ENCODE results near the gene KCNMA1.

Gene KCNMA1

DNA sequence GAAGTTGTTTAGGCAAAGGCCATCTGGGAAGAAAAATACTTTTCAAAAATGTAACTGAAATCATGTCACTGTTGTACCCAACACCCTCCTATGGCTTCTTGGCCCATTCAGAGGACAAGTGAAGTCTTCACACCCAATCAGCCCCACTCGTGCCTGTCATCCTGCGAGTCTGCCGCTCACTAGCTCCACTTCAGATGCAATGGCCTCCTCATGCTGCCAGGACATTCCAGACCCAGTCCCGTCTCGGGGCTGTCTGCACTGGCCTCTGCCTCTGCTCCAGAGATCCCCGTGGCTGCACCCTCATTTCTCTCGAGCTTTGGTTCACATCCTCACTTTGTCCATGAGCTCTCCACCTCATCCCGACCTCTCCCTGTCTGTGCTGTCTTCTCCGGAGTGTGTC is 227.1 kb downstream of the KCNMA1 start:
- H4K8ac ChIP-seq (ENCODE audit: low read length), result peak overlapping the region; percentile 66
- no peak overlapping the region for H3K4me2 ChIP-seq (ENCODE audit: low read length, poor library complexity, severe bottlenecking)
- no peak overlapping the region for H3K23ac ChIP-seq (ENCODE audit: low read length in 2 of 2)
- H2BK12ac ChIP-seq (ENCODE audit: low read length in 2 of 2), result no peak overlapping the region
- no peak overlapping the region for H3K27ac ChIP-seq (ENCODE audit: low read length, poor library complexity, severe bottlenecking)
- no peak overlapping the region for H3K4me3 ChIP-seq (ENCODE audit: insufficient read depth in 1 of 2, low read depth in 1 of 2, low read length in 2 of 2)
- peaks cover 32% of the 10 kb centered on the region for H3K4me1 ChIP-seq (ENCODE audit: control insufficient read depth, insufficient read depth, low read depth, low read length)
- H3K79me1 ChIP-seq (replicated peaks; ENCODE audit: low read length, poor library complexity, severe bottlenecking), result peaks cover 20% of the 10 kb centered on the region
- H3K9me3 ChIP-seq (ENCODE audit: control insufficient read depth, low read length), result no peaks in the 10 kb centered on the region
- H2BK120ac ChIP-seq (ENCODE audit: low read depth, low read length), result no peak overlapping the region
- H2BK5ac ChIP-seq (ENCODE audit: low read depth, low read length, poor library complexity, severe bottlenecking), result no peak overlapping the region
- H3K9ac ChIP-seq (ENCODE audit: low read length), result no peak overlapping the region
- no peak overlapping the region for H4K91ac ChIP-seq (ENCODE audit: low read length)
- no peaks in the 10 kb centered on the region for H3K36me3 ChIP-seq (ENCODE audit: control insufficient read depth in 1 of 2, insufficient read depth in 2 of 2, low read depth in 1 of 2, low read length in 2 of 2)
- H3K27me3 ChIP-seq (ENCODE audit: control insufficient read depth in 1 of 2, insufficient read depth in 1 of 2, low read length in 2 of 2), result no peaks in the 10 kb centered on the region
- no peak for DNase-seq
- no peak overlapping the region for H3K4ac ChIP-seq (ENCODE audit: low read depth in 1 of 2, low read length in 2 of 2)
- WGBS, result 88% methylated on average over 9 of the region's 9 CpGs
- no peak overlapping the region for H3K18ac ChIP-seq (ENCODE audit: low read depth in 1 of 2, low read length in 2 of 2)
- H3K14ac ChIP-seq (ENCODE audit: low read length in 2 of 2), result no peak overlapping the region
- H2BK15ac ChIP-seq (ENCODE audit: low read depth, poor library complexity, severe bottlenecking), result no peak overlapping the region
- no peak overlapping the region for H2AK5ac ChIP-seq (ENCODE audit: low read length, severe bottlenecking)
- H2AFZ ChIP-seq (ENCODE audit: low read depth, low read length), result no peak overlapping the region

DNA sequence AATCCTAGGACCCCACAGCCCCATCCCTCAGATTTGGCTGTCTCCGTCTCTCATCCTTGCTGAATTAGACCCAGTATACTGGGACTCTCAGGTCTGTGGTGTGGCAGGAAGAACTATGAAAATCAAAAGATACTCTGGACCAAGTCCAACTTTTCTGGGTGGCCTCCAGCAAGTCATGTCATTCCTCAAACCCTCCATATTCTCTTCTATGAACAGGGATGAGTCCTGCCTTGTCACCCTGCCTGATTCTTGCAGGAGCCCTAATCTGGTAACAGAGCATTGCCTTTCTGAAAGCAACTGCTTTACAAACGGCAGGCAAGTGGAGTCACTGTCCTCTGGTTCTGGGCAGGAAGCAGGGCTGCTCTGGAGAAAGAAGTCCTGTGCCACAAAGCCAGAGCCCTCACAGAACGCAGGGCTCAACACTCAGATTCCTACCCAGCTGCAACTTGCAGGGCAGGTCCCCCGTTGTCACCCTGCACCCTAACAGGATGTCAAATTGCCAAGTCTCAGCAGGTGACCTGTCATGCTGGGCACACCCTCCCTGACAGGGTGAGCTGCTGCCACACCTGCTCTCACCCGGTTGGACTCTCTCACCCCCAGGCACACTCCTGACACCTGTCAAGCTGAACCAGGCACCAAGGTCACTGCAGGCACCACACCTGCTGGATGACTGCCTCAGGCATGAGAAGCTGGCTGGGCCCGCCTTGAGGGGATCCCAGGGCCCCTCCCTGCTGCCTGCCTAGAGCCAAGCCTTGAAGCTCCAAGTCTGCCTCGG is 227.7 kb downstream of the KCNMA1 start:
- H3K18ac ChIP-seq (ENCODE audit: low read depth in 1 of 2, low read length in 2 of 2), result peak overlapping the region in 1 of 2 experiments; percentile 82
- no peak overlapping the region for H3K4me3 ChIP-seq (ENCODE audit: insufficient read depth in 1 of 2, low read depth in 1 of 2, low read length in 2 of 2)
- no peaks in the 10 kb centered on the region for H3K27me3 ChIP-seq (ENCODE audit: control insufficient read depth in 1 of 2, insufficient read depth in 1 of 2, low read length in 2 of 2)
- no peaks in the 10 kb centered on the region for H3K36me3 ChIP-seq (ENCODE audit: control insufficient read depth in 1 of 2, insufficient read depth in 2 of 2, low read depth in 1 of 2, low read length in 2 of 2)
- no peak overlapping the region for H2BK120ac ChIP-seq (ENCODE audit: low read depth, low read length)
- H3K27ac ChIP-seq (ENCODE audit: low read length, poor library complexity, severe bottlenecking), result no peak overlapping the region
- no peak for DNase-seq
- H2BK5ac ChIP-seq (ENCODE audit: low read depth, low read length, poor library complexity, severe bottlenecking), result no peak overlapping the region
- H2AFZ ChIP-seq (ENCODE audit: low read depth, low read length), result no peak overlapping the region
- peak overlapping the region; percentile 37 for H2BK15ac ChIP-seq (ENCODE audit: low read depth, poor library complexity, severe bottlenecking)
- H4K91ac ChIP-seq (ENCODE audit: low read length), result peak overlapping the region; percentile 81
- no peak overlapping the region for H3K4ac ChIP-seq (ENCODE audit: low read depth in 1 of 2, low read length in 2 of 2)
- peak overlapping the region in 1 of 2 experiments; percentile 57 for H3K23ac ChIP-seq (ENCODE audit: low read length in 2 of 2)
- peaks cover 29% of the 10 kb centered on the region for H3K4me1 ChIP-seq (ENCODE audit: control insufficient read depth, insufficient read depth, low read depth, low read length)
- H2BK12ac ChIP-seq (ENCODE audit: low read length in 2 of 2), result peak overlapping the region in 1 of 2 experiments; percentile 79
- no peak overlapping the region for H3K4me2 ChIP-seq (ENCODE audit: low read length, poor library complexity, severe bottlenecking)
- no peak overlapping the region for H3K9ac ChIP-seq (ENCODE audit: low read length)
- peaks cover 20% of the 10 kb centered on the region for H3K79me1 ChIP-seq (replicated peaks; ENCODE audit: low read length, poor library complexity, severe bottlenecking)
- peak overlapping the region in 1 of 2 experiments; percentile 74 for H3K14ac ChIP-seq (ENCODE audit: low read length in 2 of 2)
- no peaks in the 10 kb centered on the region for H3K9me3 ChIP-seq (ENCODE audit: control insufficient read depth, low read length)
- 80% methylated on average over 7 of the region's 7 CpGs for WGBS
- peak overlapping the region; percentile 38 for H4K8ac ChIP-seq (ENCODE audit: low read length)
- no peak overlapping the region for H2AK5ac ChIP-seq (ENCODE audit: low read length, severe bottlenecking)

DNA sequence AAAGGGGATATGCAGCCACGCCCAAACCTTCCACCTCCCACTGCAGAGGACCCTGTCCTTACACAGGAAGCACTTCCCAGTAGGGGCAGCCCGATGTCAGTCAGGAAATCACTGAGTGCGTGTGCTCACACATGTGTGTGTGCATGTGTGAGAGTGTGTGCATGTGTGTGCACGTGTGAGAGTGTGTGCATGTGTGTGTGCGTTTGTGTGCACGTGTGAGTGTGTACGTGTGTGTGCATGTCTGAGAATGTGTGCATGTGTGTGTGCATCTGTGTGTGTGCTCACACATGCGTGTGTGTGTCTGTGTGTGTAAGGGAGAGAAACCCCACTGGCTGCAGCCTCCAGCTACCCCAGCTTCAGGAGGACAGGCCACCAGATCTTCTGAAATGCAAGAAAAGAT is 229.3 kb downstream of the KCNMA1 start:
- Histone ChIP-seq H3K9me3 (ENCODE audit: control insufficient read depth, low read length) (no peaks in the 10 kb centered on the region), H2BK5ac (ENCODE audit: low read depth, low read length, poor library complexity, severe bottlenecking) (no peak overlapping the region), H2BK120ac (ENCODE audit: low read depth, low read length) (no peak overlapping the region), H2BK12ac (ENCODE audit: low read length in 2 of 2) (no peak overlapping the region), H2AK5ac (ENCODE audit: low read length, severe bottlenecking) (no peak overlapping the region), H3K4ac (ENCODE audit: low read depth in 1 of 2, low read length in 2 of 2) (peak overlapping the region in 1 of 2 experiments; percentile 54), H4K91ac (ENCODE audit: low read length) (peak overlapping the region; percentile 29), H3K23ac (ENCODE audit: low read length in 2 of 2) (no peak overlapping the region), H3K14ac (ENCODE audit: low read length in 2 of 2) (peak overlapping the region in 1 of 2 experiments; percentile 82), H3K4me3 (ENCODE audit: insufficient read depth in 1 of 2, low read depth in 1 of 2, low read length in 2 of 2) (no peak overlapping the region), H2BK15ac (ENCODE audit: low read depth, poor library complexity, severe bottlenecking) (peak overlapping the region; percentile 46), H3K4me1 (ENCODE audit: control insufficient read depth, insufficient read depth, low read depth, low read length) (peaks cover 26% of the 10 kb centered on the region), H2AFZ (ENCODE audit: low read depth, low read length) (no peak overlapping the region), H3K4me2 (ENCODE audit: low read length, poor library complexity, severe bottlenecking) (no peak overlapping the region), H3K27me3 (ENCODE audit: control insufficient read depth in 1 of 2, insufficient read depth in 1 of 2, low read length in 2 of 2) (no peaks in the 10 kb centered on the region), H4K8ac (ENCODE audit: low read length) (peak overlapping the region; percentile 27), H3K18ac (ENCODE audit: low read depth in 1 of 2, low read length in 2 of 2) (peak overlapping the region in 1 of 2 experiments; percentile 15), H3K79me1 (replicated peaks; ENCODE audit: low read length, poor library complexity, severe bottlenecking) (peaks cover 17% of the 10 kb centered on the region), H3K27ac (ENCODE audit: low read length, poor library complexity, severe bottlenecking) (no peak overlapping the region), H3K36me3 (ENCODE audit: control insufficient read depth in 1 of 2, insufficient read depth in 2 of 2, low read depth in 1 of 2, low read length in 2 of 2) (no peaks in the 10 kb centered on the region), H3K9ac (ENCODE audit: low read length) (no peak overlapping the region)
- no peak for DNase-seq
- 96% methylated on average over 8 of the region's 8 CpGs for WGBS

DNA sequence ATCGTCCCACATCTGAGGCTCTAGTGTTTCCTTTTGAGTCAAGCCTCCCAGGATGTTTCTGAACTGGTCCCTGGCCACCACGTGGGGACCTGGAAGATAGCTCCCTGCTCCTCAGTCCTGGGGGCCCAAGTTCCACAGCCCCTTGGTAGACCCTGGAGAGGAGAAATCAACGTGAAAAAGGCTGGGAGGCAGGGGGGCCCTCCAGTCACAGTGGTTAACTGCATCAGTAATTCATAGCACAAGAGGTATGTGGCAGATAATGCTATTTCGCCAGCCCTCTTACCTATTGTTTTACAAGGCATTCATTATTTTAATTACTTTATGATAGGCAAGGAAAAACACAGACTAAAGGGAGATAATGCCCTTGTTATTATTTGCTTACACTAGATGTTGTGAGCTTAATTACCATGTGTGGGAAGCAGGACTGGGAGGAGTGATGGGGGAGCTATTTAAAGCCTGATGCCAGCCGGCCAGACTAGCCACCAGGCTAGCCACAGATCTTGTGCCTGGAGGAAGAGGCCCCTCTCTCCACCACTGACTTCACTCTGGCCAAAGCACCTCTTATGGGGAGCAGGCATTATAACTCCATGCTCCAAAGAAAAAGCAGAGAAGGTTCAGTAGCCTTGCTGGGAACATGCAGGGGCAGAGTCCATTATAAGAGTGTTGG is 230.7 kb downstream of the KCNMA1 start:
- no peak overlapping the region for H3K23ac ChIP-seq (ENCODE audit: low read length in 2 of 2)
- H3K14ac ChIP-seq (ENCODE audit: low read length in 2 of 2), result peak overlapping the region in 1 of 2 experiments; percentile 62
- H4K8ac ChIP-seq (ENCODE audit: low read length), result no peak overlapping the region
- no peak for DNase-seq
- peak overlapping the region; percentile 40 to 90 for H3K18ac ChIP-seq (ENCODE audit: low read depth in 1 of 2, low read length in 2 of 2)
- H2BK5ac ChIP-seq (ENCODE audit: low read depth, low read length, poor library complexity, severe bottlenecking), result no peak overlapping the region
- H3K27ac ChIP-seq (ENCODE audit: low read length, poor library complexity, severe bottlenecking), result no peak overlapping the region
- H3K9me3 ChIP-seq (ENCODE audit: control insufficient read depth, low read length), result no peaks in the 10 kb centered on the region
- peaks cover 25% of the 10 kb centered on the region for H3K4me1 ChIP-seq (ENCODE audit: control insufficient read depth, insufficient read depth, low read depth, low read length)
- WGBS, result 65% methylated on average over 3 of the region's 5 CpGs
- peak overlapping the region; percentile 46 for H2AK5ac ChIP-seq (ENCODE audit: low read length, severe bottlenecking)
- no peak overlapping the region for H3K9ac ChIP-seq (ENCODE audit: low read length)
- peaks cover 13% of the 10 kb centered on the region for H3K79me1 ChIP-seq (replicated peaks; ENCODE audit: low read length, poor library complexity, severe bottlenecking)
- peak overlapping the region; percentile 6 for H4K91ac ChIP-seq (ENCODE audit: low read length)
- H3K4me3 ChIP-seq (ENCODE audit: insufficient read depth in 1 of 2, low read depth in 1 of 2, low read length in 2 of 2), result no peak overlapping the region
- peak overlapping the region; percentile 87 for H2BK15ac ChIP-seq (ENCODE audit: low read depth, poor library complexity, severe bottlenecking)
- H2AFZ ChIP-seq (ENCODE audit: low read depth, low read length), result no peak overlapping the region
- H3K27me3 ChIP-seq (ENCODE audit: control insufficient read depth in 1 of 2, insufficient read depth in 1 of 2, low read length in 2 of 2), result no peaks in the 10 kb centered on the region
- H3K36me3 ChIP-seq (ENCODE audit: control insufficient read depth in 1 of 2, insufficient read depth in 2 of 2, low read depth in 1 of 2, low read length in 2 of 2), result no peaks in the 10 kb centered on the region
- peak overlapping the region; percentile 51 to 99 for H2BK12ac ChIP-seq (ENCODE audit: low read length in 2 of 2)
- no peak overlapping the region for H3K4me2 ChIP-seq (ENCODE audit: low read length, poor library complexity, severe bottlenecking)
- no peak overlapping the region for H2BK120ac ChIP-seq (ENCODE audit: low read depth, low read length)
- H3K4ac ChIP-seq (ENCODE audit: low read depth in 1 of 2, low read length in 2 of 2), result peak overlapping the region; percentile 13 to 24

Measured in mesenchymal stem cell (in vitro differentiated cells and primary cell).